Measurements from ENCODE around the gene FDXR.

DNA sequence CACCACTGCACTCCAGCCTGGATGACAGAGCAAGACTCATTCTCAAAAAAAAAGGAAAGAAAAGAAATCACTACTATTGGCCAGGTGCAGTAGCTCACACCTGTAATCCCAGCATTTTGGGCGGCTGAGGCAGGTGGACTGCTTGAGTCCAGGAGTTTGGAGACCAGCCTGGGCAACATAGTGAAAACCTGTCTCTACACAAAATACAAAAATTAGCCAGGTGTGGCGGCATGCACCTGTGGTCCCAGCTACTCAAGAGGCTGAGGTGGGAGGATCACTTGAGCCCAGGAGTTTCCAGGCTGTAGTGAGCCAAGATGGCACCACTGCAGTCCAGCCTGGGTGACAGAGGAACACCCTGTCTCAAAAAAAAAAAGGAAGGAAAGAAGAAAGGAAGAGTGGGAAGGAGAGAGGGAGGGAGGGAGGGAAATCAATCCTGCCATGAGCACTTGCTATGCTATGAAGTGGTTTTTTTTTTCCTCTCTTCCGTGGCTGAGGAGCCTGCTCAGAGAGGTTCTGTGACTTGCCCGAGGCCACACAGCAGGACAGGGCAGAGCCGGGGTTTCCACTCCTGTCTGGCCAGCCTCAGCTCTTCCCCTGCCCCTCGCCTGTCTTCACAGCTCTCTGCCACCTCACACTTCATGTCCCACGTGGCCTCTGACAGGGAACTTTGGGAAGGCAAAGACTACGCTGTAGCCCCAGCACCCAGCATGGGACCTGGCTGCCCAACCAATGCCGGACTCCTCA, 24.0 kb downstream of the FDXR start:
- TF ChIP-seq, protein P1, sequence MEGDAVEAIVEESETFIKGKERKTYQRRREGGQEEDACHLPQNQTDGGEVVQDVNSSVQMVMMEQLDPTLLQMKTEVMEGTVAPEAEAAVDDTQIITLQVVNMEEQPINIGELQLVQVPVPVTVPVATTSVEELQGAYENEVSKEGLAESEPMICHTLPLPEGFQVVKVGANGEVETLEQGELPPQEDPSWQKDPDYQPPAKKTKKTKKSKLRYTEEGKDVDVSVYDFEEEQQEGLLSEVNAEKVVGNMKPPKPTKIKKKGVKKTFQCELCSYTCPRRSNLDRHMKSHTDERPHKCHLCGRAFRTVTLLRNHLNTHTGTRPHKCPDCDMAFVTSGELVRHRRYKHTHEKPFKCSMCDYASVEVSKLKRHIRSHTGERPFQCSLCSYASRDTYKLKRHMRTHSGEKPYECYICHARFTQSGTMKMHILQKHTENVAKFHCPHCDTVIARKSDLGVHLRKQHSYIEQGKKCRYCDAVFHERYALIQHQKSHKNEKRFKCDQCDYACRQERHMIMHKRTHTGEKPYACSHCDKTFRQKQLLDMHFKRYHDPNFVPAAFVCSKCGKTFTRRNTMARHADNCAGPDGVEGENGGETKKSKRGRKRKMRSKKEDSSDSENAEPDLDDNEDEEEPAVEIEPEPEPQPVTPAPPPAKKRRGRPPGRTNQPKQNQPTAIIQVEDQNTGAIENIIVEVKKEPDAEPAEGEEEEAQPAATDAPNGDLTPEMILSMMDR (IDR thresholded peaks at IDR 0.05) = no peak
- TF ChIP-seq EZH2 (IDR thresholded peaks at IDR 0.05; ENCODE audit: borderline replicate concordance, insufficient read depth, low read depth, low read length, poor library complexity, severe bottlenecking) = no peak
